Esophagus mucosa (tissue), 1 donor: Measurements from ENCODE around the gene NAP1L4. TPM values are rescaled to one million over a fixed set of nuclear protein-coding genes. Genes with fewer than 3 reads are reported as not detected.
A peak's percentile ranks its signal among the peaks of the same experiment; 100 is the strongest.

Source experiments
- ATAC-seq: fragments of 200-7000 bp; cut with Tn5 transposase; one replicate; pipeline ENCODE4 v1.9.1; 2020
- total RNA-seq: library from RNA; stranded (reverse); gene quantifications from one replicate; pipeline ENCODE4 v1.2.4, GENCODE V29; 2023
- donor health status: DM: yes; HTN: yes; CAD: no.

NAP1L4 gene
- total RNA-seq, 1 donor from 2014 or later: 113 TPM

GRCh38 chr11:3010521-3011275 is 18.6 kb upstream of the NAP1L4 start:
- ATAC-seq: no peak

- ATAC-seq: no peak
These were observed 17.9 kb upstream of the NAP1L4 start for GRCh38 chr11:3010004-3010403.

- ATAC-seq: no peak
These were observed 17.4 kb upstream of the NAP1L4 start for GRCh38 chr11:3009481-3009880.

GRCh38 chr11:3008746-3009336 is 16.7 kb upstream of the NAP1L4 start:
- no peak for ATAC-seq

GRCh38 chr11:3007404-3008010 is 15.4 kb upstream of the NAP1L4 start:
- no peak for ATAC-seq

- ATAC-seq: peak; percentile 13
These were observed 14.6 kb upstream of the NAP1L4 start for GRCh38 chr11:3006505-3007260.

- no peak for ATAC-seq
These were observed 12.4 kb upstream of the NAP1L4 start for GRCh38 chr11:3004481-3004880.

- peak; percentile 90 for ATAC-seq
These were observed 11.5 kb upstream of the NAP1L4 start for GRCh38 chr11:3003396-3004231.

GRCh38 chr11:3002871-3003270 is 10.7 kb upstream of the NAP1L4 start:
- ATAC-seq: no peak

- ATAC-seq: no peak
These were observed 10.3 kb upstream of the NAP1L4 start for GRCh38 chr11:3002351-3002861.

GRCh38 chr11:3001496-3001895 is 9.4 kb upstream of the NAP1L4 start:
- no peak for ATAC-seq

- peak; percentile 79 for ATAC-seq
These were observed 8.2 kb upstream of the NAP1L4 start for GRCh38 chr11:3000032-3000961.

GRCh38 chr11:2999464-2999998 is 7.4 kb upstream of the NAP1L4 start:
- ATAC-seq: no peak

- no peak for ATAC-seq
These were observed 6.1 kb upstream of the NAP1L4 start for GRCh38 chr11:2998073-2998850.

- ATAC-seq: no peak
These were observed 5.3 kb upstream of the NAP1L4 start for GRCh38 chr11:2997406-2997805.

GRCh38 chr11:2996976-2997375 is 4.8 kb upstream of the NAP1L4 start:
- ATAC-seq: no peak

- no peak for ATAC-seq
These were observed 3.9 kb upstream of the NAP1L4 start for GRCh38 chr11:2995893-2996554.

- no peak for ATAC-seq
These were observed 3.0 kb upstream of the NAP1L4 start for GRCh38 chr11:2995031-2995561.

GRCh38 chr11:2994336-2994730 is 2.2 kb upstream of the NAP1L4 start:
- no peak for ATAC-seq
